CD4-positive, alpha-beta T cell treated with Interleukin-15 for 4 hours (primary cell): ENCODE data around the gene SEMA4D.

Source experiments
- DNase-seq: peaks from one replicate; pipeline ENCODE4 v3.0.0-alpha.2; 2020; ENCODE audit warnings: low spot score

The SEMA4D gene

DNA sequence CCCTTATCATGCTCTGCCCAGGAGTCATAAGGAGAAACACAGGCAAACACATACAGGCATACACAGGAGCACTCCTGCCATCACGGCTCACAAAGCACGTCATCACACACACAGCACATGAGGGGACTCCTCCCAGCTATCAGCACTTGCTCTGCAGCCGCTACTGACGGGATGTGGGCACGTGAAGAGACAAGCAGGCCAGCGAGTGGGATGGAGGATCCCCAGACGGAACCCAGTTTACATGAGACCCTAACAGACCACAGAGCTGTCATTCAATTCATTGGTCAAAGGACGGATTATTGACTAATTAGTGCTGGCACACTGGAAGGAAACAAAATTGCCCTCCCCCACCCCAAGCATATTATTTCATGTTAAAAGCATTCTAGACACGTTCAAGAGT, 53.6 kb downstream of the SEMA4D start:
- DNase-seq: peak; percentile 65

DNA sequence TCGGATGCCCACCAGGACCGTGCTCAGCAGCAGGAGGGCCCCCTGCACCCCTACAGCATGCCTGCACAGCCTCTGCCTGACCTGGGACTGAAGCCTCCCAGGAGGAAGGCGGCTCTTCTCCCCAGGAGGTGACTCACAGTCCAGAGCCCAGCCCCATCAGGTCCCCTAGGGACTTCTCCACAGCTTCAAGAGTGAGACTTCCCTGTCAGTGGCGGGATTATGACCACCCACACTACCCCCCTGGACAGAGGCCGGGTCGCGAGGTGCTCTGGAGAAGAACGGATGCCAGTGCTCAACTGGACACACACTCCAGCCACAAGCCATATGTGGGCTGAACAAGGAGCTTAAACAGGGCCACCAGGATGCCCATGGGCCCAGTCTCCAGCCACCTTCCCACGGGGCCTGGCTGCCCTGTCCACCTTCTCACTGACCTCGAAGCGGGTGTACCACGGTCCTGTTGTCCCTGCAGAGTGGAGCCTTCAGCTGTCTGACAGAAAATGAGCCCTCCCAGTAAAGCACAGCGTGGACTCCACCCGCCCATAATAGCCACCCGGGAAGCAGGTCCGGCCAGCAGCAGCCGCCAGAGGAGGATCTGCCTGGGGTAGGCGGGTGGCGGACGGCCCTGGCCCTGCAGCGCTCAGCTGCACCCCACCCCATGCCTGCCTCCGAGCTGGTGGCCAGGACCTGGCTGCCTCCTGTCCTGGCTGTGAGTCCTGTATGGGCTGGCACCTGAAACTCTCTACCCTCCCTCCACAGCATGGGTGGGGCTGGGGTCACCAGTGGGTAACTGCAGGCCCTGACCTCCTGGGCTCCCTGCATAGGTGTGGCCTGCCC, 54.7 kb downstream of the SEMA4D start:
- DNase-seq: no peak

DNA sequence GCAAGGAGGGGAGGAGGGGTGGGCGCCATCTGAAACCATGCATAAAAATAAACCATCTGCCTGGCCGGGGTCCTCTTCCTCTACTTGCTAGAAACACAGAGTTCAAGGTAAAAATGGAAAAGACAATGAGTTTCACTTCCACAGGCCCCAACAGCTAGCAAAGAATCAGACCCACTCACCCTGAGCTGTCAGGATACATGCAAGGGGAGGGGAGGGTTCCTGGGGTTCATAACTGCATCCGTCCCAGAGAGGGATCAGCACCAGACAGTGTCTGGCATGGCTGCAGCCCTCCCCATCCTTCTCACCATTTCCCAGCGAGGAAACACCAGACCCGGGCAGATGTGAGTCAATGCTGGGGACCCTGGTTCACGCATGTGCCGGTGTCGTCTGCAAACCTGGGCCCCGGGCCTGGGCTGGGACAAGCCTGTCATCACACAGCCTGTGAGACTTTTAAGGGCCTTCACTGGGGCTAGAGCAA, 55.4 kb downstream of the SEMA4D start:
- DNase-seq: no peak

DNA sequence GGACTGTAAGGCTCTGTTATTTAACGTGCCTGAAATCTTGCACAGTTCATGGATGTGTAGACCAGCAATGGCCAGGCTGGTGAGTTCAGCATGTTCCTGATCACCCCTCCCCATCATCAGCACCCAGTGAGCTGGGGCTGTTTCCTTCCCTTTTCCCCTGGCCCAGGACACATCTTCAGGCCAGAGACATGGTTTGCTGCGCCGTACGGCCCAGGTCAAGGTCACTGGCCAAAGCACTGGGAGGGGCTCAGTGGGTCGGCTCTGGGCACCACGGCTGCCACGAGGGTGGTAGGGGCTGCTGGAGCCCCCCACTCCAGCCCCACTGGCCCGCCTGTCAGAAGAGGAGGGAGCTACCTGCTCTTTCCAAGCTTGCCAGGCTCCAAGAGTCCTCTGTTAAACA, 55.9 kb downstream of the SEMA4D start:
- DNase-seq: no peak

DNA sequence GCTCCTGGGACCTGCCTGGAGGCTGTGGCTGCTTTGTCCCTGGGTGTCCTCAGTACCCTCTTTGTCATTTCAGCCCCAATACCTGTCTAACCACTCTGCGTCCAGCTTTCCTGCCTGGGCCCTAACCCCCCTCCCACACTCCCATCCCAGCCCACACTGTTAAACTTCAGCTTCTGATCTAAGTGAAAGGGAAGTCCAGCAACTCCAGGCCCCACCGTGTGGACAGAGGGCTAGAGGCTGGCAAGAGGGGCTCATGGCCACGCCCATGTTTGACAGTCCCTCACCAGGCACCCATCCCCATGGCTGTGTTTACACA, 56.3 kb downstream of the SEMA4D start:
- DNase-seq: no peak

DNA sequence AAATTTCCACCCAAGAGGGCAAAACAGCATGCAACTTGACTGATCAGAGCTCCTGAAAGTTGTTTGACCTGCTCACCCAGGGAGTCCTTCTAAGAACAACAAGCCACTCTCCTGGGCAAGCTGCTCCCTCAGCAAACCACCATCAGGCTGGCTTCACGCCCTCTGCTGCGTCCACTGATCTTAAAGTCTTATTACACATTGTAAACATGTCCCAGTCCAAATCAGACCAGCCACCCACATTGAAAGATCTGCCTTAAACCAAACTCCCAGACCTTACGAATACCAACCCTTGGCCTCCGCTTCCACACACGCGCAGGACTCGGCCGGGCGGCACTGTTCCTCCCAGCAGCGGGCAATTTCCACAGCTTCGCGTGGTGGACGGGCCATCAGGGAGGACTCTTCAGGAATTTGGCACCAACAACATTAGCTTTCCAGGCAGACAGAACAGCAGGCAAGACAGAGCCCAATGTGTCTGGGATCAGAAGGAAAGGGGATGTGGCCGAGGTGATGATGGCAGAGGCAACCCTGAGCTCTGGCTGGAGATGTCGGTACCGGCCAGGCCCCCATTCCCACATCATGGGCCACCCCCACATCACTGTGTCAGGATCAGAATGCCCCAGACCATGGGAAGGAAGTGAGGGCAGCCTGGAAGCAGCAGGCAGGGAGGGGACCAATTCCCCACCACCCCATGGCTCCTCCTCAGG, 56.8 kb downstream of the SEMA4D start:
- no peak for DNase-seq

DNA sequence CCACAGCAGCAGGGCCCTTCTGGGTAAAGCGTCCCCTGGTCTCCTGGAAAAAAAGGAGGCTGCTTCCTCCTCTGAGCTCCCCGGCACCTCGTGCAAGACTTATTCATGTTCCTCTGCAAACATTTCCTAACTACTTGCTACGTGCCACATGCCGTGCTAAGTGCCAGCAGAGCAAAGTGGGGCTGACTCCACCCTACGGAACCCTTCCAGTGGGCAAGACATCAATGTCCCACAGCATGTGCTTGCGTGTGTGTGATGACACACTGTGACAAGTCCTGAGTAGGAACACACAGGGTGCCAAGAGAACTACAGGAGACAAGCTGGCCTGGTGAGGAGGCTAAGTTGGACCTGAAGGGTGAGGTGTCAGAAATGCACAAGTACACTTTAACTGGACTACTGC, 57.4 kb downstream of the SEMA4D start:
- no peak for DNase-seq

DNA sequence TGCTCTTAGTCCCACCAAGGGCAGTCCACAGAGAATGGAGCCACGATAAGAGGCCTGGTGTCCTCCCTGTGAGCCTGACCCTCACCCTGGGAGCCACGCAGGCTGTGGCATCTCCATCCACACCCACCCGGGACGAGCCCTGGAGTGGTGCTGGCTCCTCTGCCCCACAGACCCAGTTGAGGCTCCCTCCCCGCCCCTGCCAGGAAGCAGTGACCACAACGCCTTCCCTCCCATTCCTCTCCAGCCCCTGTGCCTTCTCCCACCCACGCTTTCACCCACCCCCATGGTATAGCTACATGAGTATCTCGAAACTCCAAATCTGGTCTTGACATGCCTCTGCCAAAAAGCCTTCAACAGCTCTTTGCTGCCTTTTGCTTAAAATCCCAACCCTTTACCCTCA, 57.9 kb downstream of the SEMA4D start:
- DNase-seq: no peak

DNA sequence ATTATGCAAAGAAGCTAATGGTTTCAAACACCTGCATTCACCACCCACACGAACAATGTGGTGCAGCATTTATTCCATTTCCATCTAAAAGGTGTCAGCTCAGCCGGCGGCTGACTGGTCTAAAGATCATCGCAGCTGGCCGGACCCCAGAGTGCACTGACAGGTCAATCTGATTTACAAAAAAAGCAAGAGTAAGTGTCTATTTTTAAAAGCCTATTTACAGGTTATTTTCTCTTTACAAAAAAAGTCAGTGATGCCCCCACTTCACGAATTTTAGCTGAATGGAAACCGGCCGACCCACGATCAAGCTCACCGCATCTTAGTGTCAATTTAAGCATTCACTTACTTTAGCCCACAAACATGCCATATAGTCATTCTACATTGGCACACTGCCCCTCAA, 58.3 kb downstream of the SEMA4D start:
- no peak for DNase-seq

DNA sequence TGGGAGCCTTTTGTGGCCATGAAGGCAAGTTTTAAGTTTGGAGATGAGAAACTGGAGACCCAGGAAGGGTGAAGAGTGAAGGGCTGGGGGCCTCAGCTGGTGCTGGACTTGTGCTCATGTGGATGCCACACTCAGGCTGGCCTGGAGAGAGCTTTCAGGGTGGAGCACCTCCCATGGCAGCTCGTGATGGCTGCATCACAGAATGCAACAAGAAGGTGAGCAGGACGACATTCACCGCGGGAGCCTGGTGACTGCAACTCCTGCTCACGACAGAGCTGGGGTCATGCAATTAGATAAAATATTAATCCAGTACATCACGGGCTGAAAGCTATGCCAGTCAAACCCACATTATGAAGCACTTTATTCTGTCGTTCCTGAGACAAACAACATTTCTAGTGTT, 59.7 kb downstream of the SEMA4D start:
- no peak for DNase-seq

DNA sequence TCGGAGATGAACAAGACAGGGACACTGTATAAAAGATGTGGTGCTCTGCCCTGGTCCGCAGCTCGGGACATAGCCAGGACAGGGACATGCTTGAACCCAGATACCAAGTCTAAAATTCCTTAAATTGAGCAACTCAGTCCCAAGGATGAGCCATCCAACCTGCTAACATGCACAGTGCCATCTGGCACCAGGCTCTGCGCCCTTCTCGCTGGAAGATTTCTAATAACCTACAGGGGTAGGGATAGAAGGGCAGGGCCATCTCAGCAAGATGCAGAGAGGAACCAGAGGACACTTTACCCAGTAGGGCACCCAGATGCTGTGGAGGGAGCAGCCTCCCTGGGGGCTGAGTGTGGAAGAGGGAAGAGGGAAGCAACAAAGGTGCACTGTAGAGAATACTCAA, 60.1 kb downstream of the SEMA4D start:
- DNase-seq: no peak

DNA sequence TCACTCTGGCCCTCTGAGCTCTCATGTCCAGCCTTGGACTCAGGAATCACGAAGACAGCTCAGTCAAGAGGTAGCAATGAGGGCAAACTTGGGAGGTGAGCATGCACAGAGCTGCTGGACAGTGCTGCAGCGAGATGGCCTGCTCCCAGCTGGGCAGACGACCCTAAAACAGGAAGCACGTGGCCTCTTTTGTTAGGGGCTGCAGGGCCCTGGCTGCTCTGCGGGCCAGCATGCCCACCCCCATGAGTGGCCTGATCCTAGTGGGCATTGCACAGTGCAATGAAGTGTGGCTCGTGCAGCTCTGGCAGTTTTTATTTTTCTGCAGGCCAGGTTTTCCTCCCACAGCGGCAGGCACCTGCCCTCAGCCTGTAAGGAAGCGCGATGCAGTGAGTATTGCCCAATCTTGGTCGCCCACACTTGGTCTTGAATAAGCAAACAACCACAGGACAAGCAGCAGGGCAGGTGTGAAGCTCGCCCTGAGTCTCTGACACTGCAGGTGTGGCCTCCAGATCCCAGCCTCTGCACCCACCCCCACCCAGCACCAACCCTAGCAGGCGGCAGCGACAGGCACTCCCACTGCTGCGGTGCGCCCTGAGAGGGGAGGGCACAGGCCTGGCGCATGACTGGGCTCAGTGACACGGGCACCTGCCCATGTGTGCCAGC, 60.8 kb downstream of the SEMA4D start:
- DNase-seq: peak; percentile 72

DNA sequence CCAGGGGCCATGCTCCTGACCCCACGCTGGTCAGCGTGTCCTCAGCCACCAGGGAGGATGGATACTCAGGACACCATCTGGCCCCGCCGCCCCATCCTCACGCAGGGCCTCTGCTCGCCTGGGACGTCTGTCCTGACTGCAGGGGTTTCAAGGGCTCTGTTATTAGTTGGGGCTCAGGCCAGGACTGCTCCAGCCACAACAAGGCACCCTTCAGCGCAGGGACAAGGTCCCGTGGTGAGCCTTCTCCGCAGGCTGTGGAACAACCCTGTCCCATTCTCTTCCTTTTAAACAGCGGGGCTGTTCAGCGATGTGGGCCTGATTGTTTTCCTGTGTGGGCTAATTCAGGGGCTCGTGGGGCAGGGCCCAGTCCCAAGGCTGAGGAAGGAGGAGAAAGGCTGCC, 61.6 kb downstream of the SEMA4D start:
- no peak for DNase-seq

DNA sequence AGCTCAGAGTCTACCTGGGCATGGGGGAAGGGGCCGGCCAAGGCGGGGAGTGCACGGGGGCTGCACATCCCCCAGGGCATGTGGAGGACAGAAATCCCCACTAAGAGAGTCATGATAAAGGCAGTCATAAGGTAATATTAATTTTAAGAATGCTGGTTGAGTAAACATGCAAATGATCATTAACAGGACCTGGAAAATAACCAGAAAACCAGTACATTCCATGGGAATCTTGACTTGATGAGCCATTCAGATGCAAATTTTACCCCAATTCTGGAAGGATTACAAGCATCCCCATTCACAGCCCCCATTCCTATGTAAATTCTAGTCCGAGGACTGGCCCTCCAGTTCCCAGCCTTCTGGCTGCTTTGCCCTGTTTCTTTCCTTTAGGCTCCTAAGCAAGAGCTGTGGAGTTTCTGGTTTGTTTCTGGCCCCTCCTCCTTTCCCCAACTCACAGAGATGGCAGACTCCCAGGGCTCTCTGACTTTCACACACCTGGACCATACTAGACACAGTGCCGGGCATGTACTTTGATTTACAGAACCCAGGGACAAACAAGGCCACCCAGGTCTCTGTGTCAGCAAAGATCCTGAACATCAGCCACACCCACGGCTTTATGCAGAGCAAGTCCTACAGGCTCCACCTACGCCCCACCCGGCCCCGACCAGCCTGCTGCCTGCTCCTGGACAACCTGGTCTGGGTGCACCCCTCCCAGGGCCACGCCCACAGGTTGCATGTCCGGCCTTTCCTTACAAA, 62.7 kb downstream of the SEMA4D start:
- no peak for DNase-seq

DNA sequence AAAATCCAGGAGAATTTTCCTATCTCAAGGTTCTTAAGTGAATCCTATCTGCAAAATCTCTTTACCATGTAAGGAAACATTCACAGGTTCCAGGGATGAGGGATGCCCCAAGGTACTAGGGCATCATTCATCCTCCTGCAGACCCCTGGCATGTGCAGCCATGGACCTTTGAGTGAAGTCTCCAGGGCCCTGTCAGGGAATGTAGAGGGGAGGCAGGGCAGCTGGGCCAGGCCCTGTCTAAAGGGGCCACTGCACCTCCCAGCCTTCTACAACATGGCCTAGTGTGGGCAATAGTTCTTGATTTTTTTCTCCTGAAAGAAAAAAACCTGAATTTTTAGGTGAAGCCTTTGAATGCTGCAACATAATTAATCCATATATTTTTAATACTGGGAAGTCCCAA, 63.3 kb downstream of the SEMA4D start:
- DNase-seq: no peak

DNA sequence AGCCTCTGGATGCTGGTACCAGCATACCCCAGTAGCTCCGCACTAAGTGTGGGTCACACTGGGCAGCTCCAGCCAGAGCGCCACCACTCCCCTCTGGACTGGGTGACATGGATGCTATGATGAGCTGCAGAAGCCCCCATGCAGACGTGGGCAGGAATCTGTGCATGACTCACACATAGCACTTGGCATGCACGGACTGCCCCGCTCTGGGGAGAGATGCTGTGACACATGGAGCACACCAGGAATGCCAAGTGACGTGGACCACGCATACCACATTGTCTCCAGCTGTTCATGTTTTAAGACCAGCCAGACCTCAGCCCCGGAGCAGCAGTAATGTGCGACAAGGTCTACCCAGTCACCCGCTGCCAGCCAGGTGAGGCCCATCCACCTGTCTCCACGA, 64.1 kb downstream of the SEMA4D start:
- no peak for DNase-seq

DNA sequence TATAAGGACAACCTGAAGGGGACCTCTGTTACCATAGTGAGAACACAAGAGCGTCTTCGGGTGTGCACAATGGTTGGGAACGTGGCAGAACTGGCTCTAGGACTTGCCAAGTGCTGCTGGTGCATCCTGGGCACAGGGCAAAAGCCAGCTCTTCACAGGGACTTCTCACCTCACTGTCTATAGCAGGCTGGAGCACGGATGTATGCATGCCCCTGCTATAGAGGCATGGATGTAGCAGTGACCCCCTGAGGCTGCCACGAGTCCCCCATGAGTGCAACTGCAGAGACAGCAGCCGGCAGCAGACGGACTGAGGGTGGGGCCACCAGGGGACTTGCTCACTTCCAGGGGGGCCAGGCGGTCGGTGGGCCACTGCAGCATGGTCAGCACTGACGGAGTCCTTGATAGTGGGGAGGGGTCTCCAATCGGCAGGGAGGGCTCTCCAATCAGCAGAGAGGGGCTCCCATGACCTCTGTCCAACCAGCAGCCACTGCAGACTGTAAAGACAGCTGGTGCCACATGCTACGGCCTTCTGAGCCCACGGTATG, 64.9 kb downstream of the SEMA4D start:
- no peak for DNase-seq

DNA sequence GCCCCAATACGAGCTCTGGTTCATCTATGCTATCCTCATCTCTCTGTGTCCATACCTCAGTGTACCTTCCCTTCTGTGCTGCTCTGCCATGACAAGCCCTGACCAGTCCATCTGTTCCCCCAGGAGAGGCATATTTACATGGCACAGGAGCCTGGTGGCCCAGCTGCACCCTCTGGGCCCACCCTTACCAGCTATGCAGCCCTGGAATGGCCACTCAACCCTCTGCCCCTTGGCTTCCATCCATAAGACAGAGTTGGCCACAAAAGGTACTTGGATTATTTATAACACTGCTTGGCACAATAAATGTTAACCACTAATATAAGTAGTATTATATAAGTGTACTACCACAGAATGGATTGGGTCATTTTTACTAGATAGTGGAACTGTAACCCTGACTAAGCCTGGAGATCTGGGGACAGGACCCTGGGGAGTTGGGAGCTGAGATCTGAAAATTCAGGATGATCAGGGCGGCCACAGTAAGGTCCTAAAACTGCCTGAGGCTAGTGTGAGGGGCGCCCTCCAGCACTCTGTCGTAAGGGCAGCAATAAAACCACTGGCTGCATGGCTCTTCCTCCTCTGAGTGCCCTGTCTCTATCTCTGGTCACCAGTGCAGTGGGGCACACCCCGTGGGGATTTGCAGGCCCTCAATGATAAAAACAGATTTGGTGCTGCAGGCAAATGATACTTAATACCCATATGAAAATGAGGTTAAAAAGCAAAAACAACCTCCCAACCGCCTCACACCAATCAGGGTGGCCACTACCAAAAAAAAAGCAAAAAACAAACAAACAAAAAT, 65.8 kb downstream of the SEMA4D start:
- no peak for DNase-seq

DNA sequence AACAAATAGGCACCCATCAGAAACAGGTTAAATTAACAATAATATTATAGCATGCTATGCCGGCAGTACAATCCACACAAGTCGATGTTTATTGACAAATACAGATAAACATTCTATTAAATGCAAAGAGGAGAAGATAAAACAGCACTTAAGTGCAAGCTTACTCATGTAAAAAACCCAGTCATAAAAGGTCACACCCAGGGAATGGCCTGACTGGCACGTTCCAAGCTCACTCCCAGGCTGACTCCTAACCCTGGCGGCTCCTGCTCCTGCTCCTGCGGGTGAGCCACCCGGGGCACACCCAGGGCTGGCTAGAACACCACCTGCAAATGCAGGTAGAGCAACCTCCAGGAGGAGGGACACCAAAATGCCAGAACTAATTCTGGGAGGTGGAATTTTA, 66.9 kb downstream of the SEMA4D start:
- DNase-seq: no peak

DNA sequence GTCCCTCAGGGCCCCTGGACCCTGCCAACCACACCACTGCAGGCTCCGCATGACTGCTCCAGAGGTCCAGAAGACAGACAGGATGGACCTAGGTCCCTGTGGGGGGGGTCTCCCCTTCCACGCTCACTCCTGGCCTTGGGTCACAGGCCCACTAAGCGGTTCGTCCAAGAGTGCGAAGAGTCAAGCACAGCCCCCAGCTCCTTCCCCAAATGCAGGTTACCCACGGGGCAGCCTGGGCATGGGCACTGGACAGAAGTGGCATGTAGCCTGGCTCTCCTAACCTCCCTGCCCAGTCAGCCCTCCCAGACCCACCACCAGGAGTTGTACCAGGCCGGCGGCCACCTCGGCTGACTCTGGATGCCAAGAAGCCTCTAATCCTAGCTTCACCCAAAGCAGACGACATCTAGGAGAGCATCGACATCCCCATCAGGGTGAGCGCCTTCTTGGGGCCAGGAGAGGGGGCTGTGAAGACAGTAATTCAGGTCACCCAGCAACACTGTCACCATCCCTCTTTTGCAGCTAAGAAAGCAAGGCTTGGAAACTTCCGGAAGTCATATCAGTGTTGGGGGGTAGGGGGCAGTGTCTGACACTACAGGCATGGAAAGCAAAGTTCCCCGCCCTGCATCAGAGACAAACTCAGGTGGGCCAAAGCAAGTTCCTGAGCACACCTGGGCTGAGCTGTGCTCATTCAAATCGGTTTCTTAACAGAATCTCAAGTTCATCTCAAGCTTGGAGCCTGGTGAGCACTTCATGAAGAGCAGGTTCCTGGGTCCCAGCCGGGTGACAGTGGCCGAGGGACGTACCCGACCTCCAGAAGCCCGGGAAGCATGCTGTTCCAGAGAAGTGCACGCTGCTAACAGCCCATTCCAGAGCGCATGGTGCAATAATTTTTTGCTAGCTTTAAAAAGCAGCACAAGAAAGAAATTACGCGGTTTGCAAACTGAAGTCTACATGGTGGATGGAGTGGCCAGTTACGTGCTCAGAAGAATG, 68.7 kb downstream of the SEMA4D start:
- DNase-seq: peak; percentile 76
